K562 (cell line): ENCODE data around the gene DIS3L. TPM values are rescaled to one million over a fixed set of nuclear protein-coding genes. Genes with fewer than 3 reads are reported as not detected.

Source experiments
- ATAC-seq: fragments of 200-7000 bp; cut with Tn5 transposase; 3 replicates; pipeline ENCODE4 v1.9.1; 2020; ENCODE audit warnings: moderate library complexity
- BruUV-seq: library from RNA; stranded (reverse); fragments of 400-500 nt; replicated peaks from 2 replicates; lab custom pipeline; 2021; lab: Mats Ljungman, UMichigan
- CTCF ChIA-PET: fragments of 300-600 bp; formaldehyde crosslinking; extraction: SDS; loops from one replicate; lab custom pipeline; 2021; ENCODE audit warnings: low intra/inter-chr PET ratio; lab: Yijun Ruan, JAX
- POLR2A ChIA-PET: fragments of 300-600, 350-650 bp; sonication (Branson Sonifier 250); formaldehyde crosslinking; extraction: SDS; loops from one replicate; lab custom pipeline; 2021; ENCODE audit warnings: antibody characterized with exemption, inconsistent platforms; lab: Yijun Ruan, JAX
- DNase-seq, 4 experiments: peaks; one replicate each; pipeline versions ENCODE4 v3.0.0 to v3.0.0-alpha.2; 2011 to 2018; ENCODE audit warnings: low spot score in 3 of 4, mixed read lengths in 3 of 4; ENCODE audit errors: extremely low read depth in 1 of 4
- FAIRE-seq: peaks from 2 replicates; lab custom pipeline; 2011; peaks lifted over from hg19 to GRCh38; lab: Jason Lieb, UNC
- H2AFZ ChIP-seq: 2 replicates; pipeline ENCODE4 v1.6.0; 2011; ENCODE audit warnings: low read depth, low read length, control low read depth, inconsistent platforms
- H3K27ac ChIP-seq: fragments of 200-600 bp; 3 replicates; pipeline ENCODE4 v1.8.0; 2011; ENCODE audit warnings: low read depth, mild to moderate bottlenecking, control low read depth, inconsistent platforms, low read length, moderate library complexity, mixed read lengths; ENCODE audit errors: extremely low read depth
- H3K27me3 ChIP-seq, 2 experiments: fragments of 300-600 bp in 1 of 2; 2 replicates in 1 of 2; 3 replicates in 1 of 2; pipeline versions ENCODE4 v1.6.0 to v1.8.0; 2011; ENCODE audit warnings: inconsistent platforms in 2 of 2, low read length in 2 of 2, mild to moderate bottlenecking in 1 of 2, mixed read lengths in 1 of 2, moderate library complexity in 1 of 2; ENCODE audit not compliant: control insufficient read depth in 2 of 2, insufficient read depth in 2 of 2
- H3K36me3 ChIP-seq: fragments of 300-600 bp; 3 replicates; pipeline ENCODE4 v1.8.0; 2011; ENCODE audit warnings: mild to moderate bottlenecking, low read length, inconsistent platforms; ENCODE audit not compliant: control insufficient read depth, insufficient read depth
- H3K4me1 ChIP-seq, 2 experiments: fragments of 200-600 bp in 1 of 2; replicated peaks in 1 of 2; 2 replicates in 1 of 2; 3 replicates in 1 of 2; pipeline versions ENCODE4 v1.5.1 to v1.8.0; 2011; ENCODE audit warnings: inconsistent platforms in 2 of 2, low read length in 2 of 2, mild to moderate bottlenecking in 1 of 2, mixed read lengths in 1 of 2, moderate library complexity in 1 of 2; ENCODE audit not compliant: control insufficient read depth in 2 of 2, insufficient read depth in 2 of 2
- H3K4me2 ChIP-seq: 2 replicates; pipeline ENCODE4 v1.6.1; 2011; ENCODE audit warnings: low read length, control low read depth, inconsistent platforms, mixed read lengths; ENCODE audit not compliant: insufficient read depth
- H3K4me3 ChIP-seq: fragments of 200-600 bp; sonication (generic), shearing (Covaris generic); 2 replicates; pipeline ENCODE4 v1.5.1; 2016; ENCODE audit warnings: control low read depth, inconsistent platforms
- H3K79me2 ChIP-seq: fragments of 200-600 bp; 3 replicates; pipeline ENCODE4 v1.8.0; 2011; ENCODE audit warnings: low read length, inconsistent platforms; ENCODE audit not compliant: control insufficient read depth, insufficient read depth
- H3K9ac ChIP-seq, 2 experiments: 2 replicates each; pipeline versions ENCODE4 v1.6.0 to v1.6.1; 2011; ENCODE audit warnings: low read depth in 2 of 2, low read length in 2 of 2, control low read depth in 1 of 2, inconsistent platforms in 1 of 2, mild to moderate bottlenecking in 1 of 2, mixed read lengths in 1 of 2; ENCODE audit not compliant: insufficient read depth in 1 of 2
- H3K9me1 ChIP-seq: one replicate; pipeline ENCODE4 v1.6.0; 2011; ENCODE audit warnings: inconsistent platforms, mild to moderate bottlenecking, low read length, moderate library complexity; ENCODE audit not compliant: control insufficient read depth, insufficient read depth
- H3K9me3 ChIP-seq: replicated peaks from 2 replicates; pipeline ENCODE4 v1.5.1; 2011; ENCODE audit warnings: low read depth, low read length, inconsistent platforms; ENCODE audit not compliant: control insufficient read depth, insufficient read depth
- H4K20me1 ChIP-seq: replicated peaks from 2 replicates; pipeline ENCODE4 v1.6.1; 2011; ENCODE audit warnings: low read length, inconsistent platforms, mixed read lengths; ENCODE audit not compliant: control insufficient read depth, insufficient read depth
- ARID1B ChIP-seq: fragments of 450-650 bp; IDR thresholded peaks from 2 replicates; pipeline ENCODE4 v1.6.1; 2016; ENCODE audit warnings: antibody characterized with exemption, mild to moderate bottlenecking, inconsistent platforms
- CXXC5 ChIP-seq: fragments of 250-450 bp; sonication (Bioruptor Pico); IDR thresholded peaks from 2 replicates; pipeline ENCODE4 v1.8.0; 2022; ENCODE audit warnings: inconsistent platforms, mild to moderate bottlenecking, moderate library complexity
- DPF2 ChIP-seq: fragments of 450-650 bp; IDR thresholded peaks from 2 replicates; pipeline ENCODE4 v1.6.1; 2016
- FOXO4 ChIP-seq: fragments of 450-650 bp; formaldehyde crosslinking; IDR thresholded peaks from 2 replicates; pipeline ENCODE4 v1.4.0; 2020; ENCODE audit warnings: mild to moderate bottlenecking, moderate library complexity
- GATA2 ChIP-seq: sonication (generic); formaldehyde crosslinking; IDR thresholded peaks from 2 replicates; pipeline ENCODE4 v1.4.0; 2020; ENCODE audit warnings: mild to moderate bottlenecking, missing genetic modification reagents
- HCFC1 ChIP-seq: IDR thresholded peaks from 2 replicates; pipeline ENCODE4 v1.6.1; 2012; ENCODE audit warnings: low read depth, low read length, improper control_type of control experiment
- MYNN ChIP-seq, 2 experiments: sonication (generic); formaldehyde crosslinking in 1 of 2; IDR thresholded peaks; 2 replicates each; pipeline versions ENCODE4 v1.5.0 to v1.6.1; 2016 to 2020; ENCODE audit warnings: antibody characterized with exemption in 1 of 2, missing genetic modification reagents in 1 of 2
- NCOR1 ChIP-seq: fragments of 450-650 bp; IDR thresholded peaks from 2 replicates; pipeline ENCODE4 v1.6.1; 2016; ENCODE audit warnings: mild to moderate bottlenecking, moderate library complexity
- SRSF9 ChIP-seq: fragments of 200-400 bp; formaldehyde crosslinking; IDR thresholded peaks from 2 replicates; pipeline ENCODE4 v1.6.1; 2017; ENCODE audit warnings: low read depth, low read length, borderline replicate concordance
- TCF7 ChIP-seq: sonication (generic); IDR thresholded peaks from 2 replicates; pipeline ENCODE4 v1.6.1; 2016; ENCODE audit warnings: antibody characterized with exemption, borderline replicate concordance
- TEAD1 ChIP-seq, 2 experiments: fragments of 450-650 bp in 1 of 2; sonication (generic) in 1 of 2; formaldehyde crosslinking; IDR thresholded peaks; 2 replicates each; pipeline versions ENCODE4 v1.4.0 to v1.8.0; 2020 to 2022; ENCODE audit warnings: mild to moderate bottlenecking in 2 of 2, missing genetic modification reagents in 1 of 2
- ZNF175 ChIP-seq: fragments of 200-800 bp; sonication (Bioruptor generic); IDR thresholded peaks from 2 replicates; pipeline ENCODE4 v1.6.1; 2016; ENCODE audit warnings: low read depth, mild to moderate bottlenecking, missing genetic modification characterization, missing compliant biosample characterization
- ZNF263 ChIP-seq: sonication (generic); formaldehyde crosslinking; IDR thresholded peaks from 2 replicates; pipeline ENCODE4 v1.8.0; 2022; ENCODE audit warnings: mild to moderate bottlenecking, missing genetic modification reagents, borderline replicate concordance
- ZNF354B ChIP-seq: fragments of 250-450 bp; sonication (Bioruptor Pico); IDR thresholded peaks from 2 replicates; pipeline ENCODE4 v1.4.0; 2020
- WGBS: fragments of 100-300 bp; shearing (Covaris generic); methylation state at CpG from one replicate; pipeline ENCODE4 v1.1.6; 2016; ENCODE audit warnings: low coverage, mixed read lengths; ENCODE audit not compliant: insufficient coverage; ENCODE audit errors: missing lambda C conversion rate; 5-methylcytosine and 5-hydroxymethylcytosine counted together
- in situ Hi-C: fragments of 300-500 bp; cut with MboI; formaldehyde crosslinking; loops from 4 replicates; pipeline ENCODE4 v1.15.0; 2018; ENCODE audit warnings: inconsistent platforms, mixed read lengths
- intact Hi-C: fragments of 100-400 bp; cut with micrococcal nuclease; formaldehyde crosslinking; loops from 2 replicates; pipeline ENCODE4 v1.14.2; 2022
- polyA plus RNA-seq, 8 experiments: library from polyadenylated mRNA; depleted of rRNA in 4 of 8; stranded (reverse) in 5 of 8; unstranded in 3 of 8; fragments of >200 nt; fragmentation: Nextera tagmentation in 2 of 8; fragmentation: Illumina TruSeq in 1 of 8; extraction: Ambion mirVana in 2 of 8; extraction: Trizol in 1 of 8; gene quantifications; 2 replicates each; pipeline versions ENCODE4 v1.2.1 to v1.2.3, GENCODE V29; 2011 to 2014; ENCODE audit warnings: inconsistent platforms in 1 of 8, missing spikeins in 1 of 8
- total RNA-seq, 7 experiments: library from RNA; depleted of rRNA in 6 of 7; stranded (reverse); fragments of >200 nt in 6 of 7; fragmentation: Illumina TruSeq in 2 of 7; extraction: Trizol in 2 of 7; gene quantifications; 2 replicates each; pipeline versions ENCODE4 v1.2.1 to v1.2.3, GENCODE V29; 2011 to 2021; ENCODE audit warnings: low replicate concordance in 1 of 7
- TF ChIP-seq, protein P1 (sequence below): sonication (generic); formaldehyde crosslinking; IDR thresholded peaks from 2 replicates; pipeline ENCODE4 v1.4.0; 2020; ENCODE audit warnings: mild to moderate bottlenecking, missing genetic modification reagents
- TF ChIP-seq, protein P2 (sequence below): sonication (generic); formaldehyde crosslinking; IDR thresholded peaks from 2 replicates; pipeline ENCODE4 v1.8.0; 2022; ENCODE audit warnings: missing genetic modification reagents, mild to moderate bottlenecking, borderline replicate concordance

DIS3L gene
- total and polyA plus RNA-seq, 9 of the 15 experiments (the other 6 are each of a cell fraction or from before 2014, with no cell fraction given) = 5.9 to 34.6 (median 16.9) TPM

- TF ChIP-seq, protein P1, sequence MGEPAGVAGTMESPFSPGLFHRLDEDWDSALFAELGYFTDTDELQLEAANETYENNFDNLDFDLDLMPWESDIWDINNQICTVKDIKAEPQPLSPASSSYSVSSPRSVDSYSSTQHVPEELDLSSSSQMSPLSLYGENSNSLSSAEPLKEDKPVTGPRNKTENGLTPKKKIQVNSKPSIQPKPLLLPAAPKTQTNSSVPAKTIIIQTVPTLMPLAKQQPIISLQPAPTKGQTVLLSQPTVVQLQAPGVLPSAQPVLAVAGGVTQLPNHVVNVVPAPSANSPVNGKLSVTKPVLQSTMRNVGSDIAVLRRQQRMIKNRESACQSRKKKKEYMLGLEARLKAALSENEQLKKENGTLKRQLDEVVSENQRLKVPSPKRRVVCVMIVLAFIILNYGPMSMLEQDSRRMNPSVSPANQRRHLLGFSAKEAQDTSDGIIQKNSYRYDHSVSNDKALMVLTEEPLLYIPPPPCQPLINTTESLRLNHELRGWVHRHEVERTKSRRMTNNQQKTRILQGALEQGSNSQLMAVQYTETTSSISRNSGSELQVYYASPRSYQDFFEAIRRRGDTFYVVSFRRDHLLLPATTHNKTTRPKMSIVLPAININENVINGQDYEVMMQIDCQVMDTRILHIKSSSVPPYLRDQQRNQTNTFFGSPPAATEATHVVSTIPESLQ (CRISPR knock-in tag) = no peak
- TF ChIP-seq ZNF263 (CRISPR knock-in tag) = no peak
Measured at GRCh38 chr15:66290518-66290917, 2.9 kb upstream of the DIS3L start (continued).

DNA sequence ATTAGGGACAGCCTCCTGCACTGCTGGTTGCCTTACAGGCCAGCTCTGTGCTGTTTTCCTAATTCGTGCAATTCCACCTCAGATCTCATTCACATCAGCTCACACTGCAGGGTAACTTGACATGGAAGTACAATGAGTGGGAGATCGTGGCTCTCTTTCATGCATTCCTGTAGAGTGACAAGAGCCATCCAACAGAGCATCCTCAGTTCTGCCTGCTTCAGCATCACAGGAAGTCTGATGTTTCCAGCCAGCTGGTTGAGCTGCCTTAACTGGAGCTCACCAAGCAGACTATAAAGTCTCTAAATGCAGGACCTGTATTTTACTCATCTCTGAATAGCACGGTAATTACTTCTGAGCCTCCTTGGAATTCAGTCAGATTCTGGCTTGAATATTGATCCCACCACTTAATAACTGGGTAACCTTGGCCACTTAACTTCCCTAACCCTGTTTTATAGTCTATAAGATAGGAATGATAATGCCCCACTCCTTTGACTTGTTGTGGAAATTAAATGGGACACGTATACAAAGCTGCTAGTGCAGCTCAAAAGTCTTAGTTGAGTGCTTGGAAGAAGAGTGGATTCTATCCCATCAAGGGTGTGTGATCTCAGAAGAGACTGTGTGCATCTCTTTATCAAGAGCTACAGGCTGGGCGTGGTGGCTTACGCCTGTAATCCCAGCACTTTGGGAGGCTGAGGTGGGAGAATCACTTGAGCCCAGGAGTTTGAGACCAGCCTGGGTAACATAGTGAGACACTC, 1.4 kb upstream of the DIS3L start:
- in situ Hi-C loops = no loop called here
- peaks cover 9% of the 10 kb centered on the region for H3K36me3 ChIP-seq
- peaks cover 17 to 20% of the 10 kb centered on the region in 2 experiments for H3K4me1 ChIP-seq
- peak; percentile 32 to 69 (median 47) for DNase-seq
- no TSS peak for BruUV-seq
- peak; percentile 44 for ATAC-seq
- no peaks in the 10 kb centered on the region for H3K9me1 ChIP-seq
- no peak overlapping the region for H3K4me3 ChIP-seq
- H3K79me2 ChIP-seq = peaks cover 22% of the 10 kb centered on the region
- H3K27me3 ChIP-seq = no peaks in the 10 kb centered on the region
- WGBS = 18% methylated on average over 6 of the region's 6 CpGs
- H3K9me3 ChIP-seq = no peaks in the 10 kb centered on the region
- peak; percentile 66 for FAIRE-seq
- H3K4me2 ChIP-seq = peak overlapping the region; percentile 96
- no peak overlapping the region for H3K27ac ChIP-seq
- intact Hi-C loops = loop anchor here (5.0 kb wide), 1 partner anchor 205 kb away; the partner anchor contains the start of gene SNAPC5
- H3K9ac ChIP-seq = no peak overlapping the region; a peak in 1 of 4 replicates
- CTCF ChIA-PET = no interaction called here
- POLR2A ChIA-PET = interaction anchor here (0.6 to 0.9 kb wide), 3 partner anchors 9 to 414 kb away, joined by 3 to 4 read pairs (median 3); no protein-coding TSS in a partner anchor
- H2AFZ ChIP-seq = no peak overlapping the region
- H4K20me1 ChIP-seq = peaks cover 3% of the 10 kb centered on the region; the same call in 1 of the 2 replicates
- no peak for TF ChIP-seq FOXO4
- TF ChIP-seq GATA2 = no peak
- peak; percentile 88 for TF ChIP-seq DPF2
- TF ChIP-seq TCF7 = no peak
- TF ChIP-seq ZNF354B (CRISPR knock-in tag) = no peak
- no peak for TF ChIP-seq HCFC1
- TF ChIP-seq CXXC5 (CRISPR knock-in tag) = peak; percentile 58
- TF ChIP-seq TEAD1 (CRISPR knock-in tag; IDR thresholded peaks at IDR 0.05) = no peak
- peak; percentile 90 for TF ChIP-seq ARID1B
- no peak for TF ChIP-seq SRSF9
- TF ChIP-seq, protein P2, sequence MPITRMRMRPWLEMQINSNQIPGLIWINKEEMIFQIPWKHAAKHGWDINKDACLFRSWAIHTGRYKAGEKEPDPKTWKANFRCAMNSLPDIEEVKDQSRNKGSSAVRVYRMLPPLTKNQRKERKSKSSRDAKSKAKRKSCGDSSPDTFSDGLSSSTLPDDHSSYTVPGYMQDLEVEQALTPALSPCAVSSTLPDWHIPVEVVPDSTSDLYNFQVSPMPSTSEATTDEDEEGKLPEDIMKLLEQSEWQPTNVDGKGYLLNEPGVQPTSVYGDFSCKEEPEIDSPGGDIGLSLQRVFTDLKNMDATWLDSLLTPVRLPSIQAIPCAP (CRISPR knock-in tag) = no peak
- no peak for TF ChIP-seq ZNF175 (CRISPR knock-in tag)
- TF ChIP-seq NCOR1 = peak; percentile 81
- TF ChIP-seq MYNN (IDR thresholded peaks at IDR 0.05) = no peak
- TF ChIP-seq MYNN (CRISPR knock-in tag; IDR thresholded peaks at IDR 0.05) = no peak
